Neural cell (in vitro differentiated cells): Measurements from ENCODE around the gene TUBGCP4. TPM values are rescaled to one million over a fixed set of nuclear protein-coding genes. Genes with fewer than 3 reads are reported as not detected.

ENCODE experiments used
- H2AFZ ChIP-seq: fragments of 200-600, 300-800 bp; sonication (generic), shearing (Covaris generic); 2 replicates; pipeline ENCODE4 v1.6.0; 2014; ENCODE audit warnings: low read depth, mild to moderate bottlenecking, antibody characterized with exemption, low read length, moderate library complexity
- H3F3A ChIP-seq: fragments of 200-600 bp; shearing (Covaris generic); 2 replicates; pipeline ENCODE4 v1.6.1; 2016; ENCODE audit warnings: mild to moderate bottlenecking, moderate library complexity, mixed read lengths, antibody characterized with exemption, low read length; ENCODE audit not compliant: insufficient read depth, poor library complexity, severe bottlenecking
- H3K27ac ChIP-seq: fragments of 200-600, 300-800 bp; sonication (generic), shearing (Covaris generic); 2 replicates; pipeline ENCODE4 v1.5.1; 2014; ENCODE audit warnings: mild to moderate bottlenecking, low read length, moderate library complexity
- H3K27me3 ChIP-seq: fragments of 300-800, 200-600 bp; sonication (generic), shearing (Covaris generic); 2 replicates; pipeline ENCODE4 v1.6.0; 2014; ENCODE audit warnings: mild to moderate bottlenecking, low read depth, low read length, moderate library complexity; ENCODE audit not compliant: insufficient read depth
- H3K36me3 ChIP-seq: fragments of 300-800, 200-600 bp; sonication (generic), shearing (Covaris generic); 2 replicates; pipeline ENCODE4 v1.5.1; 2014; ENCODE audit warnings: mild to moderate bottlenecking, antibody characterized with exemption, low read length, moderate library complexity; ENCODE audit not compliant: insufficient read depth
- H3K4me2 ChIP-seq: fragments of 300-800, 200-600 bp; sonication (generic), shearing (Covaris generic); 2 replicates; pipeline ENCODE4 v1.6.0; 2014; ENCODE audit warnings: mild to moderate bottlenecking, low read length
- H3K4me3 ChIP-seq: fragments of 300-800, 200-600 bp; sonication (generic), shearing (Covaris generic); 2 replicates; pipeline ENCODE4 v1.5.1; 2014; ENCODE audit warnings: mild to moderate bottlenecking, low read length, moderate library complexity
- H3K79me2 ChIP-seq: fragments of 200-600 bp; shearing (Covaris generic); replicated peaks from 2 replicates; pipeline ENCODE4 v1.6.0; 2014; ENCODE audit warnings: mild to moderate bottlenecking, low read length, moderate library complexity; ENCODE audit not compliant: insufficient read depth
- H3K9ac ChIP-seq: fragments of 300-800, 200-600 bp; sonication (generic), shearing (Covaris generic); 2 replicates; pipeline ENCODE4 v1.6.1; 2016; ENCODE audit warnings: mild to moderate bottlenecking, low read length, mixed read lengths
- H3K9me2 ChIP-seq: fragments of 200-600 bp; shearing (Covaris generic); 2 replicates; pipeline ENCODE4 v1.6.1; 2016; ENCODE audit warnings: mild to moderate bottlenecking, low read length, mixed read lengths; ENCODE audit not compliant: insufficient read depth
- H3K9me3 ChIP-seq: fragments of 200-600, 300-800 bp; sonication (generic), shearing (Covaris generic); 2 replicates; pipeline ENCODE4 v1.6.1; 2016; ENCODE audit warnings: mild to moderate bottlenecking, mixed run types, low read length, moderate library complexity, mixed read lengths
- H4K20me1 ChIP-seq: fragments of 200-600 bp; shearing (Covaris generic); 2 replicates; pipeline ENCODE4 v1.6.1; 2016; ENCODE audit warnings: mild to moderate bottlenecking, mixed run types; ENCODE audit not compliant: insufficient read depth
- EP300 ChIP-seq: fragments of 450-650 bp; conservative IDR thresholded peaks from 2 replicates; pipeline ENCODE4 v1.6.1; 2014; ENCODE audit warnings: antibody characterized with exemption, mild to moderate bottlenecking, moderate library complexity; ENCODE audit not compliant: poor library complexity, severe bottlenecking
- EZH2 ChIP-seq: fragments of 200-600, 300-800 bp; shearing (Covaris generic), sonication (generic); IDR thresholded peaks from 2 replicates; pipeline ENCODE4 v1.6.1; 2014; ENCODE audit warnings: antibody characterized with exemption, low read length, borderline replicate concordance, mild to moderate bottlenecking; ENCODE audit not compliant: insufficient read depth, poor library complexity, severe bottlenecking
- MXI1 ChIP-seq: fragments of 450-650 bp; conservative IDR thresholded peaks from 2 replicates; pipeline ENCODE4 v1.6.1; 2014; ENCODE audit warnings: antibody characterized with exemption, mild to moderate bottlenecking; ENCODE audit not compliant: poor library complexity, severe bottlenecking
- POLR2AphosphoS5 ChIP-seq: IDR thresholded peaks from 2 replicates; pipeline ENCODE4 v1.6.1; 2012
- RAD21 ChIP-seq: fragments of 450-650 bp; conservative IDR thresholded peaks from 2 replicates; pipeline ENCODE4 v1.6.1; 2014; ENCODE audit warnings: antibody characterized with exemption, mild to moderate bottlenecking, moderate library complexity
- REST ChIP-seq: IDR thresholded peaks from 2 replicates; pipeline ENCODE4 v1.6.1; 2012; ENCODE audit warnings: borderline replicate concordance
- SMC3 ChIP-seq: fragments of 450-650 bp; conservative IDR thresholded peaks from 2 replicates; pipeline ENCODE4 v1.6.1; 2014; ENCODE audit warnings: antibody characterized with exemption, mild to moderate bottlenecking, moderate library complexity; ENCODE audit not compliant: poor library complexity
- TAF1 ChIP-seq: IDR thresholded peaks from 2 replicates; pipeline ENCODE4 v1.6.1; 2012; ENCODE audit warnings: low read depth
- polyA plus RNA-seq: library from polyadenylated mRNA; depleted of rRNA; stranded (reverse); fragments of >200 nt; gene quantifications from 2 replicates; pipeline ENCODE4 v1.2.3, GENCODE V29; 2014
- TF ChIP-seq, protein P1 (sequence below): fragments of 450-650 bp; IDR thresholded peaks from 2 replicates; pipeline ENCODE4 v1.5.1; 2014; ENCODE audit warnings: antibody characterized with exemption, mild to moderate bottlenecking, moderate library complexity; ENCODE audit not compliant: poor library complexity, severe bottlenecking

Gene TUBGCP4
- polyA plus RNA-seq, 1 donor from 2014 or later = 4.6 TPM

GRCh38 chr15:43439268-43439667 is 68.4 kb downstream of the TUBGCP4 start:
- Histone ChIP-seq H3F3A (no peaks in the 10 kb centered on the region), H3K9me3 (no peaks in the 10 kb centered on the region), H3K4me2 (no peak overlapping the region), H4K20me1 (no peaks in the 10 kb centered on the region), H3K4me3 (no peak overlapping the region), H3K9me2 (no peaks in the 10 kb centered on the region), H3K27me3 (no peaks in the 10 kb centered on the region), H3K27ac (no peak overlapping the region), H2AFZ (no peak overlapping the region), H3K36me3 (peaks cover 9% of the 10 kb centered on the region), H3K9ac (no peak overlapping the region), H3K79me2 (no peaks in the 10 kb centered on the region)
- TF ChIP-seq SMC3 (no peak), MXI1 (no peak), POLR2AphosphoS5 (no peak), EZH2 (no peak), REST (no peak), TAF1 (no peak), EP300 (no peak), RAD21 (no peak)
- TF ChIP-seq, protein P1, sequence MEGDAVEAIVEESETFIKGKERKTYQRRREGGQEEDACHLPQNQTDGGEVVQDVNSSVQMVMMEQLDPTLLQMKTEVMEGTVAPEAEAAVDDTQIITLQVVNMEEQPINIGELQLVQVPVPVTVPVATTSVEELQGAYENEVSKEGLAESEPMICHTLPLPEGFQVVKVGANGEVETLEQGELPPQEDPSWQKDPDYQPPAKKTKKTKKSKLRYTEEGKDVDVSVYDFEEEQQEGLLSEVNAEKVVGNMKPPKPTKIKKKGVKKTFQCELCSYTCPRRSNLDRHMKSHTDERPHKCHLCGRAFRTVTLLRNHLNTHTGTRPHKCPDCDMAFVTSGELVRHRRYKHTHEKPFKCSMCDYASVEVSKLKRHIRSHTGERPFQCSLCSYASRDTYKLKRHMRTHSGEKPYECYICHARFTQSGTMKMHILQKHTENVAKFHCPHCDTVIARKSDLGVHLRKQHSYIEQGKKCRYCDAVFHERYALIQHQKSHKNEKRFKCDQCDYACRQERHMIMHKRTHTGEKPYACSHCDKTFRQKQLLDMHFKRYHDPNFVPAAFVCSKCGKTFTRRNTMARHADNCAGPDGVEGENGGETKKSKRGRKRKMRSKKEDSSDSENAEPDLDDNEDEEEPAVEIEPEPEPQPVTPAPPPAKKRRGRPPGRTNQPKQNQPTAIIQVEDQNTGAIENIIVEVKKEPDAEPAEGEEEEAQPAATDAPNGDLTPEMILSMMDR = no peak

DNA sequence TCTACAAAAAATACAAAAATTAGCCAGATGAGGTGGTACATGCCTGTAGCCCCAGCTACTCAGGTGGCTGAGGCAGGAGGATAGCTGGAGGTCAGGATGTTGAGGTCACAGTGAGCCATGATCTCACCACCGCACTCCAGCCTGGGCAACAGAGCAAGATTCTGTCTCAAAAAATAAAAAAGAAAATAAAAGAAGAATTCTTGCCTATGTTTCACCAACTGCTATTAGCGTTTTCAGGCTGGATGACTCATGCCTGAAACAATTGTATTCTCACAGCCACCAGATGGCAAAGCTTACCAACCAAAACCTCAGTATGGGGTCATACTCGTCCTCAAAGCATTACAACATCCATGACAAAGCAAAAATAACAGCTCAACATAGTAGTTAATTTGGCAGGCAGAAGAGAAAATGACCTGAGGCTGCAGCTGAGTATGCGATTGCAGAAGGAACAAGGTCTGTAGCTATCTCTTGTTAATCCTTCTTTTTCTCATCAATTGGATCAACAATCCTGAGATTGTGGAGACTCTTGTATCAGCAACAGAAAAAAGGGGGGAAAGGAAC is 69.9 kb downstream of the TUBGCP4 start:
- H3K9ac ChIP-seq = peak overlapping the region; percentile 26

More for the DNA sequence above, 69.9 kb downstream of the TUBGCP4 start:
- Histone ChIP-seq H3F3A (no peaks in the 10 kb centered on the region), H4K20me1 (no peaks in the 10 kb centered on the region), H3K27me3 (no peaks in the 10 kb centered on the region), H3K4me3 (no peak overlapping the region), H3K9me3 (no peaks in the 10 kb centered on the region), H3K4me2 (no peak overlapping the region), H2AFZ (no peak overlapping the region), H3K36me3 (peaks cover 9% of the 10 kb centered on the region), H3K9me2 (no peaks in the 10 kb centered on the region), H3K79me2 (peaks cover 5% of the 10 kb centered on the region), H3K27ac (peak overlapping the region; percentile 12)
- TF ChIP-seq RAD21 = peak; percentile 46
- TF ChIP-seq, protein P1 = peak; percentile 32
- peak; percentile 47 for TF ChIP-seq SMC3
- TF ChIP-seq MXI1 = no peak
